IPS-NIHi7 (cell line): Measurements from ENCODE around the gene SPHK2.
A peak's percentile ranks its signal among the peaks of the same experiment; 100 is the strongest.
"Not testable (repeated sequence)": the region's sequence is repeated elsewhere in the genome, so short reads cannot be mapped to it uniquely, and the experiment has no call there.

Experiments
- DNase-seq: peaks from one replicate; pipeline ENCODE4 v3.0.0; 2012; ENCODE audit warnings: mixed read lengths; ENCODE audit errors: extremely low spot score

The SPHK2 gene

DNA sequence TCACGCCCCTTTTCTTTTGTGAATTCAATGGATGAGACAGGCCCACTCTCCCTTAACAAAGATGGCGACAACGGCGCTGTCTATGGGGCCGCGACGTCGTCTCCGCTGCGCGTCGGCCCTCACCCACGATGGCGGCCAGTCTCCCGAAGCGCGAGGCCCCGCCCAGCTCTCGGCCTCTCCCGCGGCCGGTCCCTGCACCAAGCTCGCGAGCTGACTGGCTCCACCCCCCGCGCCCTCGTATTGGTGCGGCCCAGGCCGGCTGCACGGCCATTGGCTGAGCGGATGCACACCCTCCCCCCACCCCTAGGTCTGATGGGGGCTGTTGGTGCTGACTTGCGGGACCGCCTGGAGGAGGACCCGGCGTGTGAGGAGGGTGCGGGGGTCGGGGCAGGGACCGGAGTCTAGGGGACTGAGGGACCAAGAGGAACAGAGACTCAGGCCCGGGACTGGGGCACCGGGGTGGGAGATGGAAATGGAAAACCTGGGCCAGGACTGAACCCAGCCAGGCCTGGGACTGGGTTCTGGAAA lies 4.8 kb downstream of the SPHK2 start:
- peak; percentile 93 for DNase-seq

GRCh38 chr19:48624791-48625723 lies 5.8 kb downstream of the SPHK2 start:
- no peak for DNase-seq

- DNase-seq, result no peak
These were observed 6.6 kb downstream of the SPHK2 start for GRCh38 chr19:48625891-48626327.

DNA sequence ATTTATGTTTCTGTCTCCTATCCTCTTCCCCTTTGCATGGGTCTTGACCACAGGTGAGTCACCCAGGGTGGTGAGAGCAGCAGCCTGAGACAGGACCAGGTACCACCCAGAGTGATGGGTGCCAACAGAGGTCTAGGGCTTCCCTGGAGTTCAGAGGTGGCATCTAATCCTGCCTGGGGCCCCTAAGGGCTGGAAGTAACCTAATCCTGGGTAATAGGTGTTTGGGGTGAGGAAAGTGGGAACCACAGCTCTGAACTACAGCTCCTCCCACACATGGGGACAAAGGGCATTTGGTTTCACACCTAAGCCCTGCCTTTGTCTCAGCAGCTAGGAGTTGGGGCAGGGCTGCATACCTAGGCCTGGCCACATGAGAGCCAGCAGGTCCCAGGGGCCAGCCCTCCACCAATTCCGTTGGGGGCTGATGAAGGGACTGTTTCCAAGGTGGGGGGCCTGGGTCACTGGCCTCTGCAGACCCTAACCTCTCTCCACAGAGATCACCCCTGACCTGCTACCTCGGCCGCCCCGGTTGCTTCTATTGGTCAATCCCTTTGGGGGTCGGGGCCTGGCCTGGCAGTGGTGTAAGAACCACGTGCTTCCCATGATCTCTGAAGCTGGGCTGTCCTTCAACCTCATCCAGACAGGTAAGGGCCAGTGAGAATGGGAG lies 8.0 kb downstream of the SPHK2 start:
- no peak for DNase-seq

DNA sequence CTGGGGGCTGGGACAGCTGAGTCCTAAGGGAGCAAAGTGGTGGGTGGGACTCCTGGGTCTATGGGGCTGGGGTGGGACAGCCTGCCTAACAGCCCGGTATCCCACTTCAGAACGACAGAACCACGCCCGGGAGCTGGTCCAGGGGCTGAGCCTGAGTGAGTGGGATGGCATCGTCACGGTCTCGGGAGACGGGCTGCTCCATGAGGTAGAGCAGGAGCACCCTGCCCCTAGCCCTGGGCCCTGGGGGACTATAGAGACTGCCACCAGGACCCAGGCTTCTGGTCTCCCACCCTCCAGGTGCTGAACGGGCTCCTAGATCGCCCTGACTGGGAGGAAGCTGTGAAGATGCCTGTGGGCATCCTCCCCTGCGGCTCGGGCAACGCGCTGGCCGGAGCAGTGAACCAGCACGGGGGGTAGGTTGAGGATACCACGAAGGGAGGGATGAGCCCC lies 8.6 kb downstream of the SPHK2 start:
- no peak for DNase-seq

DNA sequence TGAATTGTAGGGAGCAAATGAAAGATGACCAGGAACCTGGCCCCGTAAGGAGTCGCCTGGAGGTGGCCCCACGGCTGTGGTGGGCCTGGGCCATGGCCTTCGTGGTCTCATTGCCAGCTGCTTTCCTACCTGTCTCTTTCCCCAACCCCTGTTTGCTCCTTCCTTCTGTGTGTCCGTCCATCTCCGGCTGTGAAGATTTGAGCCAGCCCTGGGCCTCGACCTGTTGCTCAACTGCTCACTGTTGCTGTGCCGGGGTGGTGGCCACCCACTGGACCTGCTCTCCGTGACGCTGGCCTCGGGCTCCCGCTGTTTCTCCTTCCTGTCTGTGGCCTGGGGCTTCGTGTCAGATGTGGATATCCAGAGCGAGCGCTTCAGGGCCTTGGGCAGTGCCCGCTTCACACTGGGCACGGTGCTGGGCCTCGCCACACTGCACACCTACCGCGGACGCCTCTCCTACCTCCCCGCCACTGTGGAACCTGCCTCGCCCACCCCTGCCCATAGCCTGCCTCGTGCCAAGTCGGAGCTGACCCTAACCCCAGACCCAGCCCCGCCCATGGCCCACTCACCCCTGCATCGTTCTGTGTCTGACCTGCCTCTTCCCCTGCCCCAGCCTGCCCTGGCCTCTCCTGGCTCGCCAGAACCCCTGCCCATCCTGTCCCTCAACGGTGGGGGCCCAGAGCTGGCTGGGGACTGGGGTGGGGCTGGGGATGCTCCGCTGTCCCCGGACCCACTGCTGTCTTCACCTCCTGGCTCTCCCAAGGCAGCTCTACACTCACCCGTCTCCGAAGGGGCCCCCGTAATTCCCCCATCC lies 9.4 kb downstream of the SPHK2 start:
- DNase-seq, result no peak

- no peak for DNase-seq
These were observed 9.9 kb downstream of the SPHK2 start for GRCh38 chr19:48629297-48629598.

DNA sequence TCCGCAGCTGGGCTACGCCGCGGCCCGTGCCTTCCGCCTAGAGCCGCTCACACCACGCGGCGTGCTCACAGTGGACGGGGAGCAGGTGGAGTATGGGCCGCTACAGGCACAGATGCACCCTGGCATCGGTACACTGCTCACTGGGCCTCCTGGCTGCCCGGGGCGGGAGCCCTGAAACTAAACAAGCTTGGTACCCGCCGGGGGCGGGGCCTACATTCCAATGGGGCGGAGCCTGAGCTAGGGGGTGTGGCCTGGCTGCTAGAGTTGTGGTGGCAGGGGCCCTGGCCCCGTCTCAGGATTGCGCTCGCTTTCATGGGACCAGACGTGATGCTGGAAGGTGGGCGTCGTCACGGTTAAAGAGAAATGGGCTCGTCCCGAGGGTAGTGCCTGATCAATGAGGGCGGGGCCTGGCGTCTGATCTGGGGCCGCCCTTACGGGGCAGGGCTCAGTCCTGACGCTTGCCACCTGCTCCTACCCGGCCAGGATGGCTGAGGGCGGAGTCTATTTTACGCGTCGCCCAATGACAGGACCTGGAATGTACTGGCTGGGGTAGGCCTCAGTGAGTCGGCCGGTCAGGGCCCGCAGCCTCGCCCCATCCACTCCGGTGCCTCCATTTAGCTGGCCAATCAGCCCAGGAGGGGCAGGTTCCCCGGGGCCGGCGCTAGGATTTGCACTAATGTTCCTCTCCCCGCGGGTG lies 10.4 kb downstream of the SPHK2 start:
- peak; percentile 86 for DNase-seq

DNA sequence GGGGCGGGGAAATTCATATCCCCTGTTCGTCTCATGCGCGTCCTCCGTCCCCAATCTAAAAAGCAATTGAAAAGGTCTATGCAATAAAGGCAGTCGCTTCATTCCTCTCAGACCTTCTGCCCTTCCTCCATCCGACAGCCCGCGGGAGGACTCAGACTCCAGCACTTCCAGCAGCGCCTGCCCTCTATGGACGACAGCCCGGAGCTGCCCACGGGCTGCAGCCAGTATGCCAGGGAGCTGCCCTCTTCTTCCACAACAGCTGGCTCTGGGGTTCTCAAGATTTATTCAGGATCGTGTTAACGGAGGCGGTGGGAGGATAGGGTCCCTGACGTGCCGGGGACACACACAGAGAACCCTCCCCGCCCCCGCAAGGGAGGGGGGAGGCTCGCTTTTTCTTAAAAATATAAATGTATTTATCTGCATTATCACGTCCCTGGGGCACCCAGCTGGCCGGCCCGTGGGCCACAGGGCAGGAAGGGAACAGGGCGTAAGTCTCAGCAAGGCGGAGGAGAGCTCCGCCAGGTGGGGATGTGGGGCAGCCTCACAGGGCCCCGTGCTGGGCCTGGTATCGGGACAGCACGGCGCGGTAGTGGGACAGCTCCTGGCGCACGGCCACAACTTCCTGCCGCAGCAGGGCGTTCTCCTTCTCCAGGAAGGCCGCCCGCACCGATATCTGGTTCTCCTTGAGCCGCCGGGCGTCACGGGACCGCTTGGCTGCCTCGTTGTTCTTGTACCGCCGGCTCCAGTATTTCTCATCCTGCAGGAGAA lies 11.2 kb downstream of the SPHK2 start:
- DNase-seq, result peak; percentile 53

DNA sequence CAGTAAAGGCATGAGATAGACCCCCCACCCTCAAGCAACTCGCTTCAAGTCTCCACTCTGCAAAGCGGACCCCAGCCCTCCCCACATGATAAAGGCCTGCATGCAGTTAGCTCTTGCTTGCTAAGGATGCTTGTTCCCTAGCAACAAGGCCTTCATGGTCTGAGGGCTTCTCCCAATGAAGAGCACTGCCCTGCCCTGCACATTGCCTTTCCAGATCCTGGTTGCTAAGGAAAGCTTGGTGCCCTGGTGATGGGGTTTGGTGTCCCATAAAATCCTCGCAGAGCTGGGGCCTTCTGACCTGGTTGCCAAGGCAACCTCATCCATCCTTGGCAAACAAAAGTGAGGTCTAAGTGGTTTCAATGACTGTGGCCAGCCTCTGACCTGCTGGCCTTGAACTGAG lies 11.9 kb downstream of the SPHK2 start:
- DNase-seq, result no peak

DNA sequence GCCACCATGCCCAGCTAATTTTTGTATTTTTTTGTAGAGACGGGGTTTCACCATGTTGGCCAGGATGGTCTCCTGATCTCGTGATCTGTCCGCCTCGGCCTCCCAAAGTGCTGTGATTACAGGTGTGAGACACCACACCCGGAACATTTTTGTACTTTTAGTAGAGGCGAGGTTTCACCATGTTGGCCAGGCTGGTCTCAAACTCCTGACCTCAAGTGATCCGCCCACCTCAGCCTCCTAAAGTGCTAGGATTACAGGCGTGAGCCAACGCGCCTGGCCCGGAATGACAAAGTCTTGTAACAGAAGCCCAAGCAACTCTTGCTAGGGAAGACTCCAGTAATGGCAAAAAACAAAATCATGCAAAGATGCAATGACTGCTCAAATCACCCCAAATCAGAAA lies 13.0 kb downstream of the SPHK2 start:
- not testable (repeated sequence) for DNase-seq

GRCh38 chr19:48632692-48633147 lies 13.4 kb downstream of the SPHK2 start:
- no peak for DNase-seq

DNA sequence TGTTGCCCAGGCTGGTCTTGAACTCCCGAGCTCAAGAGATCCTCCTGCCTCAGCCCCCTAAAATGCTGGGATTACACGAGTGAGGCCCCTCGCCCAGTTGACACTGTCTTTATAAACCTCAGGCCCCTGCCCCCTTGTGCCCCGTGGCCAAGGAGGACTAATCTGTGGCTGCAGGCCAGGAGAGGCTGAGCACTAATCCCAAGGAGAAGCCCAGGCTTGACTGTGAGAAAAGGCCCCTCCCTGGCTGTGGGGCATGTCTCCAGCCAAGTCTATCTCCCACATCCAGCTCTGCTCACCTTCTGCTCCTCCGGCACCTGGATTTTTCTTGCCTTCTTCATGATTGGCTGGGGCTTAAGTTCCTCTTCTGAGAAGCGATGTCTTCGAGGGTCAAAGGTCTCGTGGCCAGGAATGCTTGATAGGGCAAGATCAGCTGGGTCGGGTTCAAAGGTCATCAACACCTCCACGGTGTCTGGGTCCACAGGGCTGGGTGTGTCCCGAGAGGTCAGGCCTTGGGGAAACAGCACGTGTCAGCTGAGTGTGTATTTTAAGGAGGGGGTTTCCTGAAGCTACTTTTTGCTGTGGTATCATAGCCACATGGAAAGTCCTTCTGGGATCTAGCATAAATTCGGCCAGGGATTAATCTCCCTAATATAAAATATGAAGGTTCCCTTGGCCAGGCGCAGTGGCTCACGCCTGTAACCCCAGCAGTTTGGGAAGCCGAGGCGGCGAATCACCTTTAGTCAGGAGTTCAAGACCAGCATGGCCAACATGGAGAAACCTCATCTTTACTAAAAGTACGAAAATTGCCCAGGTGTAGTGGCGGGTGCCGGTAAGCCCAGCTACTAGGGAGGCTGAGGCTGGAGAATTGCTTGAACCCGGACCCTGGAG lies 14.1 kb downstream of the SPHK2 start:
- DNase-seq, result no peak

DNA sequence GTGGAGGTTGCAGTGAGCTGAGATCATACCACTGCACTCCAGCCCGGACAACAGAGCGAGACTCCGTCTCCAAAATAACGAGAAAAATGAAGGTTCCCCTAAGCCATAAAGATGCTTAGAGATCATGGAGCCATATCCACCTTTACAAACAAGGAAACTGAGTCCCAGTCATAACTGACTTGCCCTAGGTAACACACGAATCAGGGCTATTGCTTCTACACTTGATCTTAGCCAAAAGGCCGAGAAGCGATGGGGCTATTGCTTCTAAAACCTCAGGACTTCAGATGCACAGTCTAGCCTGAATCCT lies 14.7 kb downstream of the SPHK2 start:
- DNase-seq, result no peak

- peak; percentile 79 for DNase-seq
These were observed 15.3 kb downstream of the SPHK2 start for GRCh38 chr19:48634424-48635262.

DNA sequence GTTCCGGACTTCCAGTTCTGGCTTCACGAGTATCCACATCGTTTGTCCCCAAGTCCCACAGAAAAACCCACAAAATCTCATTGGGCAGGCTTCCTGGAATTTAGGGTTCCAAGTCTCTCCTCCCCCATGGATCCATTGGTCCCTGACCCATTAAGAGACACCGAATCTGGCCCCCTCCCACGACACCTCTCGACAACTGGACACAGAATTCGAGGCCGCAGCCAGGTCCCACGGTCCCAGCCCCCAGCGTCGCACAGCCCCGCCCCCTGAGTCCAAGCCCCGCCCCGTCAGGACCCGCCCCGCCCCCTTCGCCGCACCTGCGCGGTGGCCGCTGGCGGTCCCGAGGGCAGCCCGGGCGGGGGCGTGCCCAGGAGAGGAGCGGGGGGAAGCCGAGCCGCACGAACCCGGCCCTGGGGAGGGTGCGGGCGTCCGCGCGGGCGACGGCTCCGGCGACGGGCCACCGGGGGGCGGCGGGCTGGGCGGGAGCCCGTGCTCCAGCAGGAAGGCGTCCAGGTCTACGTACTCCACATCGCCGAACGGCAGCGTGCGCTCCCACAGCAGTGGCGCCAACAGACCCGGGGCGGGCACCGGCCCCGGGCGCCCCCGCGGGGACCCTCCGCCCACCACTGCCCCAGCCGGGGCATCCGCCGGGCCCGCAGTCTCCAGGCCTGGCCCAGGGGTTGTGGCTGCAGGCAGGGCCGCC lies 16.1 kb downstream of the SPHK2 start:
- DNase-seq, result peak; percentile 59

GRCh38 chr19:48635966-48636858 lies 16.9 kb downstream of the SPHK2 start:
- DNase-seq, result no peak
